ENCODE measurements around the gene GNAQ. TPM values are rescaled to one million over a fixed set of nuclear protein-coding genes. Genes with fewer than 3 reads are reported as not detected.

The GNAQ gene
- total RNA-seq, 2 donors from 2014 or later, result 57.1 to 68.1 TPM

DNA sequence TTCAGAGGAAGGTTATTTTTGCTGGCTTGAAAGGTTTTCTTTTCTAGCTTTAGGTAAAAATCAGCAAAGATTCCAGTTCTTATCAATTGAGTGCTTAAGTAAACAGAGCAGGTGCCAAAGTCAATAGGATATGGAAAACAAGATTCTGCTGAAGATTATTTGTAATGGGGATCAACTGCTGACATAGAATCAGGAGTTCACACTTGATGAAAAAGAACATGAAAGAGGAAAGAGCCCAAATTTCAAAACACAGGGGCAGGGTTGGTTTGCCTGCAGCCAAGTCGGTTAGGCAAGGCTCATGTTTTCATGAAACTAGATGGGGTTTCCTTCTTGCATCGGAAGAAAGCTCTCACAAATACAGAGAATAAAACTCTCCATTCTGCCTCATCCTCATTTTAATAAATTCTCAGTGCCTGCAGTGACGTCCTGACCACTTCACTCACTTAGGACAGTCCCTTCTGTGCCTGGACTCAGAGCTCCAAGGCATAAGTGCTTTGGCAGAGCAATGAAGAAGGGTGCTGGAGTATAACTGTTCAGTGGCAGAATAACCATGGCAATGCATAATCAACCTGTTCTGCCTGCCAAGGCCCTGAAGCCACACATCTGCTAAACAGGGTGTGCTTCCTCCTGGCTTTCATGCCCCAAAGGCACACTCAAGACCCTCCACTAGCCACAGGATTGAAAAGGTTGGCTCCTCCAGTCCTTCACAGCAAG, 179.6 kb downstream of the GNAQ start:
- H3K36me3 Mint-ChIP-seq (ENCODE audit: low read depth), result no peaks in the 10 kb centered on the region
- peaks cover 32% of the 10 kb centered on the region for H3K4me1 Mint-ChIP-seq
- no peak overlapping the region for H3K27ac Mint-ChIP-seq
- H3K27me3 Mint-ChIP-seq, result no peaks in the 10 kb centered on the region
- H3K4me3 Mint-ChIP-seq, result no peak overlapping the region
- no peak for DNase-seq
- no peaks in the 10 kb centered on the region for H3K9me3 ChIP-seq (ENCODE audit: control insufficient read depth, low read length, poor library complexity, severe bottlenecking)
- ATAC-seq, result no peak

DNA sequence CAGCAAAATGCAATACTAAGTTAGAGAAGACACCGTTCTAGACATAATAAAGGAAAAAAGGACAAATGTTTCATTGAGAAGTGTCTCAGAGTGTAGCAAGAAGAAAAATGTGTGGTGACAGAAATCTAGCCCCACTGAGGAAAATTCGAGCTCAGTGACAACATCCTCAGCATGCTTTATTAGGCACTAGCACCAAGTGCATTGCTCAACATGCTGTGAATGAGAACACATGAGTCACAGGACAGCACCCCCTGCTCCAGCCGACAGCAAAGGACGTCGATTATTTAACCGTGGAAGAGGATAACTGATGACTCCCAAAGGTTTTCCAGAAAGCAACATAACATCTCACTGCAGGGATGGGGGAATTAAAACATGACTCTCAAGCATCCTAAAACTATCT, 182.7 kb downstream of the GNAQ start:
- H3K27me3 Mint-ChIP-seq, result no peaks in the 10 kb centered on the region
- ATAC-seq, result no peak

DNA sequence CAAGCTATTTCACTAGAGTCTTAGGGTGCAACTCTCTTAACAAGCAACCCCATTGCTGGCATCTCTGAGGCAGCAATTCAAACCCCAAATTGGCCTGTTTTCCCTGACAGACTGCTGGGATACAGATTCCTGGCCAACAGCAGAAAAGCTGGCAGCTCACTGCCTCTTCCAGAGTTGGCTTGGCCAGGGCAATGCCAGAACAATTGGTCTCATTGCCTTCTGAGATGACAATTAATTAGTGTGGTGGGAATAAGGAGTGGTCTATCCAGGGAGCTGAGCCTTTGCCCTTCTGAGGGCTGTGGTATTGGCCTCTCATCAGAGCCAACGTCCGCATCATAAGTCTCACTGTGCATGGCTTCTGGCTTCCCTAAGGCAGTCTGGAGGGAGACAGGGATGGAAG, 183.2 kb downstream of the GNAQ start:
- peaks cover 32% of the 10 kb centered on the region for H3K4me1 Mint-ChIP-seq
- H3K36me3 Mint-ChIP-seq (ENCODE audit: low read depth), result no peaks in the 10 kb centered on the region
- peak overlapping the region; percentile 82 for H3K27ac Mint-ChIP-seq
- no peak overlapping the region for H3K4me3 Mint-ChIP-seq
- no peaks in the 10 kb centered on the region for H3K27me3 Mint-ChIP-seq
- no peaks in the 10 kb centered on the region for H3K9me3 ChIP-seq (ENCODE audit: control insufficient read depth, low read length, poor library complexity, severe bottlenecking)
- no peak for DNase-seq
- ATAC-seq, result no peak

More for the DNA sequence above, 182.7 kb downstream of the GNAQ start:
- H3K9me3 ChIP-seq (ENCODE audit: control insufficient read depth, low read length, poor library complexity, severe bottlenecking), result no peaks in the 10 kb centered on the region
- peak overlapping the region; percentile 82 for H3K27ac Mint-ChIP-seq
- DNase-seq, result no peak
- H3K4me1 Mint-ChIP-seq, result peaks cover 32% of the 10 kb centered on the region
- H3K4me3 Mint-ChIP-seq, result no peak overlapping the region
- no peaks in the 10 kb centered on the region for H3K36me3 Mint-ChIP-seq (ENCODE audit: low read depth)

DNA sequence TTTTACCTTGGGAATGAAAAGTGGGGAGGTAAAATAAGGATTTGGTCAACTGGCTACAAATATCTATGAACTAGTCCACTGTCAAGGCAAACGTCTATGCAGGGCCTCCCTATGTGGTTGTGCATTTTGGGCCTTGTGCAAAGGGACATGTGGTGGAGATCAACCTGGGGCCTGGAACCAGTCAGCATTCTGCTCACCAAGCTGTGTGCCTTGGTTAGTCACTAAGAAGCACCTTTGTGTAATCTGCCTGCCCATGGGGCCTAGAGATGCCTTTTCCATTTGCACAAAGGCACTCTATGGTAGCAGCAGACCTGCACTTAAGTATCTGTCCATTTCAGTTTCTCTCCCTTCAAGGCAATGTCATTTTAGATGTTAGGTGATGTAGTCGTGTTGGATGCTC, 184.0 kb downstream of the GNAQ start:
- H3K4me3 Mint-ChIP-seq, result no peak overlapping the region

DNA sequence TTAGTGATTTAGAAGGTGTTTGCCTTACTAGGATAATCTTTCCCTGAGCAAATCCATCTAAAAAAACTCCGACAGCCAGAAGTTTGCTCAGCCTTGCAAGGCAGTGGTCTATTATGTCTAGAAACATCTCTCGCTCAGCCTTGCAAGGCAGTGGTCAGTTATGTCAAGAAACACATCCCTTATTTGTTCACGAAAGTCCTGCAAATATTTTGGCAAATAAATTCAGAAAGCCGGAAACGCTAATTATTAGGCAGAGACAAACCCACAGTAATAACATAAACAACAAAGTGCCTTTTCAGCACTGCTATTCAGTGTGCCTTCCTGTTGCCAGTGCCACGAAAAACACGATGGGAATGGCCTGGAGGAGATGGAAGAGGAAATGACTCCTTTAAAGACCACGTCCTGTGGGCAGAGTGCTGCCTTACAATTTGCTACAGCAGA, 184.5 kb downstream of the GNAQ start:
- DNase-seq, result no peak
- H3K4me1 Mint-ChIP-seq, result peaks cover 37% of the 10 kb centered on the region
- ATAC-seq, result no peak
- no peaks in the 10 kb centered on the region for H3K9me3 ChIP-seq (ENCODE audit: control insufficient read depth, low read length, poor library complexity, severe bottlenecking)
- H3K4me3 Mint-ChIP-seq, result no peak overlapping the region
- H3K27ac Mint-ChIP-seq, result peak overlapping the region; percentile 82
- no peaks in the 10 kb centered on the region for H3K27me3 Mint-ChIP-seq
- no peaks in the 10 kb centered on the region for H3K36me3 Mint-ChIP-seq (ENCODE audit: low read depth)

More for the DNA sequence above, 184.0 kb downstream of the GNAQ start:
- H3K27ac Mint-ChIP-seq, result peak overlapping the region; percentile 82
- H3K27me3 Mint-ChIP-seq, result no peaks in the 10 kb centered on the region
- no peaks in the 10 kb centered on the region for H3K9me3 ChIP-seq (ENCODE audit: control insufficient read depth, low read length, poor library complexity, severe bottlenecking)
- DNase-seq (no peak), ATAC-seq (no peak)
- no peaks in the 10 kb centered on the region for H3K36me3 Mint-ChIP-seq (ENCODE audit: low read depth)
- H3K4me1 Mint-ChIP-seq, result peaks cover 35% of the 10 kb centered on the region

DNA sequence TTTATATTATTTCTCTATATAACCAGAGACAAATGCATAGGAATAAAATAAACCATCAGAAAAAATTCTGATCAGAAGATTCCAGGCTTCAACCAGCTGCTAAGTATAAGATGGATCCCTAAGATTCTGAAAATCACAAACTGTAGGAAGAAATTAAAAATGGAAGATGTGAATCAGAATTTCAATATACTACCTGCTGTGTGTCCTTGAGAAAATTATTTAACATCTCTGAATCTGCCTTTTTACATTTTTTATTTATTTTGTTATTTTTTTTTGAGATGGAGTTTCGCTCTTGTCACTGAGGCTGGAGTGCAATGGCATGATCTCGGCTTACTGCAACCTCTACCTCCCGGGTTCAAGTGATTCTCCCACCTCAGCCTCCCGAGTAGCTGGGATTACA, 187.2 kb downstream of the GNAQ start:
- no peaks in the 10 kb centered on the region for H3K36me3 Mint-ChIP-seq (ENCODE audit: low read depth)
- ATAC-seq, result no peak
- no peak overlapping the region for H3K4me3 Mint-ChIP-seq
- H3K27ac Mint-ChIP-seq, result no peak overlapping the region
- DNase-seq, result no peak
- H3K4me1 Mint-ChIP-seq, result peaks cover 36% of the 10 kb centered on the region
- H3K9me3 ChIP-seq (ENCODE audit: control insufficient read depth, low read length, poor library complexity, severe bottlenecking), result no peaks in the 10 kb centered on the region
- no peaks in the 10 kb centered on the region for H3K27me3 Mint-ChIP-seq

DNA sequence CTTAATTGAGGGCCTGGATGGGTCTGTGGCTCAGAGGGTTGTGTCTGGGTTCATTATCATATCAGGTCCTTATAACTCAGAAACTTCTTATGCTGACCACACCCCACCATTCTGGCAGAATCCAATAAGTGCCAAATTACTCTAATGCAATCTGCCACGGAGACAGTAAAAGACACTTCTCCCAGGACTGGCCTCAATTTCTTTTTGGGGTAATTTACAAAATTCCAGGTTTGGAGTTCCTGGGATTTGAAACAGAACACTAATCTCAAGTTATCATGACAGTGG, 187.8 kb downstream of the GNAQ start:
- Mint-ChIP-seq H3K27me3 (no peaks in the 10 kb centered on the region), H3K36me3 (ENCODE audit: low read depth) (no peaks in the 10 kb centered on the region), H3K4me3 (no peak overlapping the region), H3K27ac (no peak overlapping the region), H3K4me1 (peaks cover 32% of the 10 kb centered on the region)
- no peak for DNase-seq
- no peak for ATAC-seq
- H3K9me3 ChIP-seq (ENCODE audit: control insufficient read depth, low read length, poor library complexity, severe bottlenecking), result no peaks in the 10 kb centered on the region

DNA sequence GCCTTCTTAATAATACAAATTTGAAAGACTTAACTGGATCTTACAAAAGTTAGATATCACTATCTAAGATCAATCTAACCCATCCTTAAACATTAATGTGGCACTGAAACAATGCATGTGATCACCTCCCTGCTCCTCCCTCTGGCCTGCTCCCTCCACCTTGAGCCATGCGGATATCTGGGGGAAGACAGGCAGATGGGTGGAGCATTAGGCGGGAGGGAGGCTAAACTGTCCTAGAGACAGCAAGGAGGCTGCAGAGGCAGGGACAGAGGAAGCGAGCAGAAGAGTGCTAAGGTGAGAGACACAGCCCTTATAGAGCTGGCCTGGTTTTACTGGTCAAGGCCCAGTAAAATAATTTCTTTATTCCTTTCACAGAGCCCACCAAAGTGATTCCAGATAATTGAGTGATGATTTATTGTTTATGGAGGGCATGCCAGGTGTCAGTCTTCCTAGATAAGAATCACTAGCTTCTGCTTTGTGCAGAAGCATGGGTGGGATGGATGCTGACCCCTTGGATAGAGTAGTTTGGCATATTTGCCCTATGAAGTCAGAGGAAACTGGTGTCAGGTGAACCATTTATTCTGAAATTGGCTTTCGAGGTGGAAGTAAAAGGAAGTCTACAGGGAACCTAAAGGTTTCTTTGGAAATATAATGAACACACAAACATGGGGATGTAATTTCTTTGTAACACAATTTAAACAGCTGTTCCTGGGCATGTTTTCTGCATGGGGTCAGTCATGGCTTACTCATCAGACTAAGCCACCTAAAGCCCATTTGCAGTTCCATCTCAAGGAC, 188.3 kb downstream of the GNAQ start:
- no peaks in the 10 kb centered on the region for H3K27me3 Mint-ChIP-seq
- H3K4me3 Mint-ChIP-seq, result no peak overlapping the region
- H3K36me3 Mint-ChIP-seq (ENCODE audit: low read depth), result no peaks in the 10 kb centered on the region
- ATAC-seq (no peak), DNase-seq (no peak)
- no peaks in the 10 kb centered on the region for H3K9me3 ChIP-seq (ENCODE audit: control insufficient read depth, low read length, poor library complexity, severe bottlenecking)
- H3K27ac Mint-ChIP-seq, result no peak overlapping the region
- peaks cover 28% of the 10 kb centered on the region for H3K4me1 Mint-ChIP-seq

DNA sequence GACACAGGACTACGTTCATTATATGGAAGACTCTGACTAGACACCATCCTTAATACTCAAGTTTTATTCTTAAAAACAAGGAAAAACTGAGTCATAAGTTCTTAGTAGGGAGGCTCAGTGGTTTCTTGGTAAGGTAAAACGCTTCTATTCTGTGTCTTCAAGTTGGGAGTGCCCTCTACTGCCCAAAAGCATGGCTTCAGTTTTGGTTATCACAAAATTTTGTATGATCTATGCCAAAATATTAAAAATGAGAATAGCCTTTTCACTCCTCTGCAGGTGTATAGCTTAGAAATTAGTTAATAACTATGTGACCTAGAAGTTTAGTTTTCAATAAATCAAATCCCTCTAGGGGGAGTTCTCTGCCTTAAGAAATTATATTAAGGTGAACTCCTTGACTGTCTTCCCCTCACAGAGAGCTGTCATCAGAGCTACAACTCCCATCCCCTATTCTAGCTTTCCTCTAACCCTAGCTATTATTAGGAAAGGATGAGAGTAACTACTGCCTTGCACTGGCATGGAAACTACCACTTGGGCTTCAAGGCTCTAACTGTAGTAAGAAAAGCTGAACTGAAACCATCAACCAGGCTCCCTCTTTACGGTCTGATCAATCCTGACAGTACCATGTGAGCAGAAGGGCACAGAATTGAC, 189.7 kb downstream of the GNAQ start:
- Mint-ChIP-seq H3K4me3 (no peak overlapping the region), H3K27ac (no peak overlapping the region)
- peak; percentile 20 for ATAC-seq

DNA sequence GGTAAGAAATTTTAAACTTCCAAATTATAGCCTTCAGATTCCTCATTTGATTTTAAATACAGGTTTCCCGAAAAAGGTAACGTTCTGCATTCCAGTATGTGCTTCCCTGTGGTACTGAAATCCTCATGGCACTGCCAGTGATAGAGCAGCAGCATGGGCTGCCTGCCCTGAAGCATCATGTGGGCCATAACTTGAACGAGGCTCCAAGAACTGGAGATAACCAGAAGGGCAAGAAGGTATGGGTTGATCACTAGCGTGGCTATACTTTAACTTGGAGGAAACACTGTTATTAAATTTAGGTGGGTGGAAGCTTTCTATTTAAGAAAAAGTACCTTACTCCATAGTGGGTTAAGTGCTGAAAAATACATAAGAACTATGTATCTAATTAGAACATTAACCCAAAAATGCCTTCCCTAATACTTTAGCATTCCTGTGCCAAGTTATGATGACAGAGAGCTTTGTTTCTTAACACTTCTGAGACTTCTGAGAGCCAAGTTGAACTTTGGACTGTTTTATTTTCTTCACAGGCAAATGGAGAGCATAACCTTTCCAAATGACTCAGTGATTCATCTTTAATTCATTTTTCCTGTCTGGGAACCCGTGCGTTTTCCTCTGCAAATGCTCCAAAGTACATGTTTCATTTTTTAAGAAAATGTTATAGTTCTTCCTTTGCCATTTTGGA, 192.0 kb downstream of the GNAQ start:
- Mint-ChIP-seq H3K27ac (no peak overlapping the region), H3K27me3 (no peaks in the 10 kb centered on the region), H3K4me3 (no peak overlapping the region), H3K4me1 (peaks cover 12% of the 10 kb centered on the region), H3K36me3 (ENCODE audit: low read depth) (no peaks in the 10 kb centered on the region)
- H3K9me3 ChIP-seq (ENCODE audit: control insufficient read depth, low read length, poor library complexity, severe bottlenecking), result no peaks in the 10 kb centered on the region
- ATAC-seq (no peak), DNase-seq (no peak)

More for the DNA sequence above, 189.7 kb downstream of the GNAQ start:
- H3K4me1 Mint-ChIP-seq, result peaks cover 15% of the 10 kb centered on the region
- H3K27me3 Mint-ChIP-seq, result no peaks in the 10 kb centered on the region
- H3K36me3 Mint-ChIP-seq (ENCODE audit: low read depth), result no peaks in the 10 kb centered on the region
- no peak for DNase-seq
- no peaks in the 10 kb centered on the region for H3K9me3 ChIP-seq (ENCODE audit: control insufficient read depth, low read length, poor library complexity, severe bottlenecking)

DNA sequence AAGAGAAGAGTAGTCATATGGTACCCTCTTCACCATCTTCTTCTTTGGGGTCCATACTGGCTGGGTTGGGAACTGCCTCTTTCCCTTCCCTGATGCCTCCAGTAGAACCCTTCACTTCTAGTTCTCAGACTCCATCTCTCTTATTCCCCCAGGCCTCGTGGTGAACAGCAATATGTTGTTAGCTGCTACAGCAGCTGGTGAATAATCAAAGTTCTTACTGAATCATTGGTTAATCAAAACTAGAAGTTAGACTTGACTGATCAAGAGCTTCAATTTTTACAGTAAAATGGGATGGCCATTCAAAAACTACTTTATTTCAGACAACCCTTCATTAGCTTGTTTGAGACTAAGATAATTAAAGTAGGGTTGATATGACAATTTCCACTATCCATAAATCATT, 192.6 kb downstream of the GNAQ start:
- H3K27ac Mint-ChIP-seq, result no peak overlapping the region
- DNase-seq (no peak), ATAC-seq (no peak)
- H3K4me1 Mint-ChIP-seq, result peaks cover 10% of the 10 kb centered on the region
- H3K4me3 Mint-ChIP-seq, result no peak overlapping the region
- no peaks in the 10 kb centered on the region for H3K9me3 ChIP-seq (ENCODE audit: control insufficient read depth, low read length, poor library complexity, severe bottlenecking)
- no peaks in the 10 kb centered on the region for H3K36me3 Mint-ChIP-seq (ENCODE audit: low read depth)
- no peaks in the 10 kb centered on the region for H3K27me3 Mint-ChIP-seq

DNA sequence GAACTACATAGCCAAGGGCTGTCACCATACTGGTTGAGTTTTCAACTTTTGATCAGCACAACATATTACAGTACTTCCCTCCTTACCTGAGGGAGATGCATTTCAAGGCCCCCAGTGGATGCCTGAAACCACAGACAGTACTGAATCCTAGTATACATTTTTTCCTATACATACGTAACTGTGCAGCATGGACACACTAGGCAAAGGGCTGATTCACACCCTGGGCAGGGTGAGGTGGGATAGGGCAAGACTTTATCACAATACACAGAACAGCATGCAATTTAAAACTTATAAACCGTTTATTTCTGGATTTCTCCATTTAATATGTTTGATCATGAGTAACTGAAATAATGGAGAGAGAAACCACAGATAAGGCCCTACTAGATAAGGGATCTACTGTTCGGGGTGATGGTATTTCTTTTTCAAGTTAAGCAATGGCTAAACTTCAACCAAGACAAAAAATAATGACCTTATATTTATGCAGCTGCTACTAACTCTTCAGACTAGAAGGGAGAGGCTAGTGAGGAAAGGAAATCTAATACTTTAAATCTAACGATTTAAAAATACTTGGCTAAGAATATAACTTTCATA, 196.6 kb downstream of the GNAQ start:
- Mint-ChIP-seq H3K36me3 (ENCODE audit: low read depth) (no peaks in the 10 kb centered on the region), H3K4me1 (peaks cover 12% of the 10 kb centered on the region), H3K27ac (no peak overlapping the region), H3K4me3 (no peak overlapping the region), H3K27me3 (no peaks in the 10 kb centered on the region)
- DNase-seq, result no peak
- ATAC-seq, result no peak
- no peaks in the 10 kb centered on the region for H3K9me3 ChIP-seq (ENCODE audit: control insufficient read depth, low read length, poor library complexity, severe bottlenecking)

Data from T-helper 17 cell (primary cell).